AG08395 (cell line): Measurements from ENCODE around the gene CD28.

Experiments used
- DNase-seq: peaks from one replicate; pipeline ENCODE4 v3.0.0; 2012; ENCODE audit warnings: mixed read lengths, low spot score

Gene CD28

GRCh38 chr2:203706403-203706802 lies at the start of gene CD28:
TSS of gene CD28 (plus strand) at chr2:203706639. CDS start at chr2:203706697, 58 bp downstream.
- no peak for DNase-seq

- DNase-seq = no peak
Measured at GRCh38 chr2:203659331-203660049, 46.9 kb upstream of the CD28 start.

DNA sequence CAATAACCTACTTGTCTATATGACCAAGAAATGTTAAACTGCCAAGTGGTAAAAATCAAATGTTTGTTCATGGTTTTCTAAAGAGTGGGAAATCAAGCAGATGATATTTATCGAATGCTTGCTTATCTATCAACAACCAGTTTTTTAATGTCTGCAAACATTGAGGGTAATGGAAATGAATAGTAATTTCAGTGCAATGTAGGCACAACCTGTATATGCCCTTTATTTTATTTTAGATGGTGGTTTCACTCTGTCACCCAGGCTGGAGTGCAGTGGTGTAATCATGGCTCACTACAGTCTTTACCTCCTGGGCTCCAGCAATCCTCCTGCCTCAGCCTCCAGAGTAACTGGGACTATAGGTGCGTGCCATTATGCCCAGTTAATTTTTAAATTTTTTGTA lies 46.0 kb upstream of the CD28 start:
- DNase-seq = no peak

- DNase-seq = no peak
Measured at GRCh38 chr2:203661279-203661908, 45.0 kb upstream of the CD28 start.

- DNase-seq = no peak
Measured at GRCh38 chr2:203662487-203662886, 44.0 kb upstream of the CD28 start.

GRCh38 chr2:203662951-203663350 lies 43.5 kb upstream of the CD28 start:
- DNase-seq = no peak

GRCh38 chr2:203664029-203664755 lies 42.2 kb upstream of the CD28 start:
- no peak for DNase-seq

DNA sequence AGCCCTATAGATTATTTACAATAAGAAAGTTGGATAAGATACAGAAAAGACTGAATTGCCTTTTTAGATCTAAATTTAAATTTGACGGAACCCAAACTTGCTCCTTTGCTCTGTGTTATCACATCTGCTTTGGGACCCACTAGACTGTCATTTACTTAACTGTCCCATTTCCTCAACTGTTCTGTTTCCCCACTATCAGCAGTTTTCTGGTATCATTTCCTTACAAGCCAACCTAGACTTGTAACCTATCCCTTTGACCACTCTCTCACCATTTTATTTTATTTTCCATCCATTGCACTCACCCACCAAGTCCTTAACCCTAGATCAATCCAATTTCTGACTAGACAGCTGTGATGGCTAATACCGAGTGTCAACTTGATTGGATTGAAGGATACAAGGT lies 38.6 kb upstream of the CD28 start:
- no peak for DNase-seq

GRCh38 chr2:203669820-203670219 lies 36.6 kb upstream of the CD28 start:
- DNase-seq = no peak

DNA sequence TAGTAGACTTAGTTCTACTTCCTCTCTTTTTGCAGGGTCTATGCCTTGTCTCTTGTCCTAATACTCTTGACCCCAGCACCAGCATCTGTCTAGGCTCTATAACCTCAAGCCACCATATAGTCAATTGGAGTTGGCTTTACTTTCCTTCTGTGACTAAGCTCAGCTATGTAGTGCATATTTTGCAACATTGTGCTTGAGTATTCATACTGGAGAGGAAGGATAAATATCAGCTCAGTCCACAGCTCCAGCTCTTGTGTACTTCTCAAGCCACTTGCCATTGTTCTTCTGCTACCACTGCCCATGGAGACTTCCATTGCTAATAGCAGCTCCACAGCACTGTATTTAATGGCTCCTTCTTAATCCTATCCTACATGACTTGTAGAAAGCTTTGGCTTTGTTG lies 35.5 kb upstream of the CD28 start:
- DNase-seq = no peak

DNA sequence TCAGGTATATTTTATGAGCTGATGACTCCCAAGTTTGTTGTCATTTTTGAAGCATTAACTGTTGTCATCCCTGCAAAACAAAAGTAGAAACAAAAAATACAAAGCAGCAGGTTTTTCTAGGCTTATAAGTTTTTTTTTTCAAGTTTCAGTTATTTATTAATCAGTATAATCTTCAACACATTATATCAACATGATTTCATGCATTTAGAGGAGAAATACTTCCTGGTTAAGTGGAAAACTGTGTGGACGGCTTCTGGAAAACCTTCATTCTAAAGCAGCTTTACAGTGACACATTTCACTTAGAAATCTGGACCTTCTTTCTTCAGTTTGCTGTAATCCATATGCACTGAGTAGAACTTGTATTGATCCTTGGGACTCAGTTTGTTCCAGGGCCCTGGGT lies 34.6 kb upstream of the CD28 start:
- no peak for DNase-seq

GRCh38 chr2:203672856-203673255 lies 33.6 kb upstream of the CD28 start:
- DNase-seq = no peak

- DNase-seq = peak; percentile 68
Measured at GRCh38 chr2:203673933-203674332, 32.5 kb upstream of the CD28 start.

GRCh38 chr2:203675086-203675485 lies 31.4 kb upstream of the CD28 start:
- no peak for DNase-seq

DNA sequence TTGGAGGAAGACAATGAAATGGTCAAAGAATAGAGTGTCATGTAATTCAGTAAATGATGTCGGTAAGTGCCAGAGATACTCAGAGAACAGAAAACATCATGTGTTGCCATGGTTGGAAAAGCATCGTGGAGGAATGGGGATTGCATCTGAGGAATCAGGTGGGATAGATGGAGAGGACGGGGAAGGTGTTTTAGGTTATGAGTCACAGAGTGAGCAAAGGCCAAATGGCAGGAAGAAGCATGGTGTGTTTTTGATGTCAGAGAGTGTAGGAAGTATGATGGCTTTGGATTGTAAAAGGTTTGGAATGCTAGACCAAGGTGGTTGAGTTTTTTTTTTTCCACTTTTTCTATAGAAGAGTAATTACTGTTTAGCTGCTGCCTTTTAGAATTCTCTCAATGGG lies 27.5 kb upstream of the CD28 start:
- no peak for DNase-seq

GRCh38 chr2:203679401-203679800 lies 27.0 kb upstream of the CD28 start:
- DNase-seq = no peak

- no peak for DNase-seq
Measured at GRCh38 chr2:203681978-203682377, 24.5 kb upstream of the CD28 start.

DNA sequence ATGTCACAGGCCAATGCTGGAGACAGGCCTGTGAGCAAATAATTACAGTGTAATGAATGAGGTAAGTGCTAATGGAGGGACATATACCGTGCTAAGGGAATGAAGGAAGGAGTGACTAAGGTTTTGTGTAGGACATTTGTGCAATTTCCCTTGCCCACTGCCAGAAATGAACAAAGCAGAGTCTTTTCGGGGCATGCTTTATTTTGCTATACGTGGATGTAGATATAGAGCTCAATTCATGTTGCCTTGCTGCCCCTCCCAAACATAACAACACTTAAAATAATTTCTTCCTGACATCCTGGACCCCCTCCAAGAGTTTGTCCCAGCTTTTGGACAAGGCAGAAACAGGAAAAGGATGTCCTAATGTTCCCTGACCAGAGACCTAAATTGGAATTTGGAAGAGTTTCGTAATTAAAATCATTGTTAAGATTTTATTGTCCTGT lies 23.7 kb upstream of the CD28 start:
- peak; percentile 54 for DNase-seq

- DNase-seq = no peak
Measured at GRCh38 chr2:203683421-203683820, 23.0 kb upstream of the CD28 start.

- DNase-seq = peak; percentile 49
Measured at GRCh38 chr2:203683932-203684556, 22.4 kb upstream of the CD28 start.

GRCh38 chr2:203685081-203685621 lies 21.3 kb upstream of the CD28 start:
- peak; percentile 81 for DNase-seq

GRCh38 chr2:203685789-203686420 lies 20.5 kb upstream of the CD28 start:
- no peak for DNase-seq
